ENCODE measurements around the gene KIF16B.

Gene KIF16B

GRCh38 chr20:16265334-16265733 is 307.9 kb downstream of the KIF16B start:
- POLR2A ChIA-PET, result no interaction called here

More at GRCh38 chr20:16265334-16265733, 307.9 kb downstream of the KIF16B start:
- TF ChIP-seq ZNF623 (tag by site-specific recombination; IDR thresholded peaks at IDR 0.05), result no peak
- TF ChIP-seq ZNF560 (tag by site-specific recombination; IDR thresholded peaks at IDR 0.05; ENCODE audit: borderline replicate concordance), result no peak
- TF ChIP-seq ZNF776 (tag by site-specific recombination; IDR thresholded peaks at IDR 0.05; ENCODE audit: borderline replicate concordance), result no peak
- TF ChIP-seq ZNF248 (tag by site-specific recombination; IDR thresholded peaks at IDR 0.05), result no peak
- TF ChIP-seq KLF16 (tag by site-specific recombination; IDR thresholded peaks at IDR 0.05), result no peak
- no peak for TF ChIP-seq ZNF76 (tag by site-specific recombination; IDR thresholded peaks at IDR 0.05; ENCODE audit: borderline replicate concordance, low read depth)
- no peak for TF ChIP-seq TSHZ1 (tag by site-specific recombination; IDR thresholded peaks at IDR 0.05; ENCODE audit: borderline replicate concordance)
- no peak for TF ChIP-seq ZNF394 (tag by site-specific recombination; IDR thresholded peaks at IDR 0.05; ENCODE audit: borderline replicate concordance)
- TF ChIP-seq KLF1 (tag by site-specific recombination; IDR thresholded peaks at IDR 0.05), result no peak
- TF ChIP-seq ZSCAN18 (tag by site-specific recombination; IDR thresholded peaks at IDR 0.05), result no peak
- TF ChIP-seq CTCF (tag by site-specific recombination; IDR thresholded peaks at IDR 0.05), result no peak
- no peak for TF ChIP-seq ZNF324 (tag by site-specific recombination; IDR thresholded peaks at IDR 0.05)
- TF ChIP-seq ZNF391 (tag by site-specific recombination; IDR thresholded peaks at IDR 0.05; ENCODE audit: borderline replicate concordance, low read depth), result no peak
- no peak for TF ChIP-seq ZNF354C (tag by site-specific recombination; IDR thresholded peaks at IDR 0.05; ENCODE audit: borderline replicate concordance, low read depth)
- TF ChIP-seq ZNF350 (tag by site-specific recombination; IDR thresholded peaks at IDR 0.05), result no peak
- no peak for TF ChIP-seq MYNN (tag by site-specific recombination; IDR thresholded peaks at IDR 0.05; ENCODE audit: borderline replicate concordance)
- TF ChIP-seq ZNF837 (tag by site-specific recombination; IDR thresholded peaks at IDR 0.05), result no peak
- TF ChIP-seq ZNF513 (tag by site-specific recombination; IDR thresholded peaks at IDR 0.05), result no peak
- no peak for TF ChIP-seq ZBTB20 (tag by site-specific recombination; IDR thresholded peaks at IDR 0.05)
- Histone ChIP-seq H3K36me3 (ENCODE audit: control insufficient read depth in 2 of 2, insufficient read depth in 1 of 2, low read length in 2 of 2) (no peaks in the 10 kb centered on the region), H3K4me3 (ENCODE audit: low read depth, low read length) (no peak overlapping the region), H3K4me1 (ENCODE audit: control insufficient read depth, insufficient read depth, low read length) (no peaks in the 10 kb centered on the region), H3K27ac (ENCODE audit: extremely low read depth, low read depth, low read length) (no peak overlapping the region), H3K9me3 (ENCODE audit: control insufficient read depth, insufficient read depth, low read depth, low read length) (no peaks in the 10 kb centered on the region)
- CTCF ChIA-PET, result no interaction called here

All from HEK293 (cell line).